ENCODE results near the gene SELENOM. TPM values are rescaled to one million over a fixed set of nuclear protein-coding genes. Genes with fewer than 3 reads are reported as not detected.

SELENOM gene
- total RNA-seq, 4 donors from 2014 or later = 591 to 706 (median 650) TPM

GRCh38 chr22:31107894-31108218, 488 bp upstream of the SELENOM start:
- TF ChIP-seq POLR2A (IDR thresholded peaks at IDR 0.05) (no peak), CTCF (IDR thresholded peaks at IDR 0.05) (peak in 1 of 5 experiments; percentile 16), EP300 (IDR thresholded peaks at IDR 0.05) (peak in 1 of 2 donors; percentile 8)
- H3K4me3 ChIP-seq = peak overlapping the region; percentile 41 to 88 (median 76)
- peaks cover 0 to 49% (median 30%) of the 10 kb centered on the region in 4 donors for H3K4me1 ChIP-seq
- peak overlapping the region; percentile 90 to 98 (median 93) for H3K27ac ChIP-seq
- no peaks in the 10 kb centered on the region for H3K27me3 ChIP-seq
- no peaks in the 10 kb centered on the region for H3K9me3 ChIP-seq
- H3K36me3 ChIP-seq = peaks cover 0 to 25% (median 3%) of the 10 kb centered on the region in 3 donors
- WGBS, 2 donors = 1% methylated on average over 5 of the region's 5 CpGs
- DNase-seq (ENCODE audit: low spot score in 2 of 2) = no peak

GRCh38 chr22:31106731-31107177, 614 bp downstream of the SELENOM start:
- peaks cover 0 to 60% (median 32%) of the 10 kb centered on the region in 4 donors for H3K4me1 ChIP-seq
- WGBS, 2 donors = 25 to 34% methylated on average over 14 of the region's 14 CpGs
- no peaks in the 10 kb centered on the region for H3K9me3 ChIP-seq
- peak in 1 of 2 donors; percentile 44 for DNase-seq (ENCODE audit: low spot score in 2 of 2)
- no peak for TF ChIP-seq POLR2A (IDR thresholded peaks at IDR 0.05)
- no peak for TF ChIP-seq EP300 (IDR thresholded peaks at IDR 0.05)
- no peak for TF ChIP-seq CTCF (IDR thresholded peaks at IDR 0.05)
- no peaks in the 10 kb centered on the region for H3K27me3 ChIP-seq
- H3K27ac ChIP-seq = peak overlapping the region; percentile 90 to 98 (median 93)
- peak overlapping the region; percentile 73 to 88 (median 80) for H3K4me3 ChIP-seq
- peaks cover 0 to 36% (median 3%) of the 10 kb centered on the region in 3 donors for H3K36me3 ChIP-seq

DNA sequence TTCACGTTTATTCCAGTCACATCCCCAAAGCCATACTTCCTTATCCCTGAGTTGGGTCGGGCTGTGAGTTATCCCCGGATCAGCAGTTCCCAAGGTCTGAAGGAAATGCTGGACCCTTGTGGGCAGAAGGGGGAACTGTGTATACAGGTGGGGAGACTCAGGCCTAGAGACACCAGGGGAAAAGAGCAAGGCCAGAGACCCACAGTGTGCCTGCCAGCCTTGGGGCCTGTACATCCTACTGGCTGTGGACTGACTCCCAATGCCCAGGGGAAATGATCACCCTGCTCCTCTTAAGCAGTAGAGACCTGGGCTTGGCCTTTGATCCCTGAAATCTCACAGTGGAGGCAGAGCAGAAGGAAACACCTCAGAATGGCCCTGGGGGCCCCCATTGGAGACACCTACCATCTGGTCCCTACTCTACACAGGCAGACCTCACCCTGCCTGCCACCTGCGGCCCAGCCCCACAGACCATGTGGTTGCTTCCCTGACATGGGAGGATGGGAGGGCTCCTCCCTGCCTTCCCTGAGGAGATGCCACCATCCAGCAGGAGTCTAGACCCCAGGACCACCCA, 1.3 kb downstream of the SELENOM start:
- Histone ChIP-seq H3K4me1 (peaks cover 0 to 65% (median 32%) of the 10 kb centered on the region in 4 donors), H3K4me3 (peak overlapping the region; percentile 73 to 88 (median 80)), H3K36me3 (peaks cover 0 to 43% (median 3%) of the 10 kb centered on the region in 3 donors), H3K27me3 (no peaks in the 10 kb centered on the region), H3K27ac (peak overlapping the region; percentile 90 to 98 (median 93)), H3K9me3 (no peaks in the 10 kb centered on the region)
- DNase-seq (ENCODE audit: low spot score in 2 of 2) = no peak
- WGBS, 2 donors = 23 to 58% methylated on average over 3 to 4 of the region's 4 CpGs
- TF ChIP-seq CTCF (IDR thresholded peaks at IDR 0.05) = peak in 2 of 5 experiments; percentile 23 to 25
- no peak for TF ChIP-seq EP300 (IDR thresholded peaks at IDR 0.05)
- TF ChIP-seq POLR2A (IDR thresholded peaks at IDR 0.05) = no peak

GRCh38 chr22:31105282-31105929, 2.0 kb downstream of the SELENOM start:
- no peaks in the 10 kb centered on the region for H3K9me3 ChIP-seq
- no peaks in the 10 kb centered on the region for H3K27me3 ChIP-seq
- peak overlapping the region in 2 of 4 donors; percentile 80 to 88 for H3K4me3 ChIP-seq
- 72 to 73% methylated on average over 11 of the region's 11 CpGs for whole genome bisulfite sequencing, 2 donors
- H3K27ac ChIP-seq = peak overlapping the region; percentile 90 to 98 (median 93)
- TF ChIP-seq POLR2A (IDR thresholded peaks at IDR 0.05) (no peak), CTCF (IDR thresholded peaks at IDR 0.05) (no peak), EP300 (IDR thresholded peaks at IDR 0.05) (no peak)
- peaks cover 0 to 70% (median 32%) of the 10 kb centered on the region in 4 donors for H3K4me1 ChIP-seq
- no peak for DNase-seq (ENCODE audit: low spot score in 2 of 2)
- peaks cover 1 to 49% (median 3%) of the 10 kb centered on the region in 3 donors for H3K36me3 ChIP-seq

GRCh38 chr22:31104869-31105268, 2.5 kb downstream of the SELENOM start:
- H3K4me3 ChIP-seq = no peak overlapping the region
- TF ChIP-seq CTCF (IDR thresholded peaks at IDR 0.05) = peak in 3 of 5 experiments; percentile 31 to 44 (median 39)
- no peak for TF ChIP-seq POLR2A (IDR thresholded peaks at IDR 0.05)
- TF ChIP-seq EP300 (IDR thresholded peaks at IDR 0.05) = peak in 1 of 2 donors; percentile 4
- 40 to 48% methylated on average over 30 to 35 of the region's 35 CpGs for WGBS, 2 donors
- peaks cover 0 to 73% (median 32%) of the 10 kb centered on the region in 4 donors for H3K4me1 ChIP-seq
- DNase-seq (ENCODE audit: low spot score in 2 of 2) = no peak
- peaks cover 3 to 55% (median 6%) of the 10 kb centered on the region in 3 donors for H3K36me3 ChIP-seq
- H3K27me3 ChIP-seq = no peaks in the 10 kb centered on the region
- H3K27ac ChIP-seq = peak overlapping the region; percentile 90 to 98 (median 93)
- H3K9me3 ChIP-seq = no peaks in the 10 kb centered on the region
